GM12891 (cell line): ENCODE data around the gene ISG15.

Experiments
- DNase-seq: peaks from one replicate; pipeline ENCODE4 v3.0.0; 2011; ENCODE audit warnings: low spot score; ENCODE audit not compliant: insufficient read length
- FAIRE-seq: peaks from 2 replicates; lab custom pipeline; 2011; peaks lifted over from hg19 to GRCh38; lab: Jason Lieb, UNC
- PAX5 ChIP-seq: IDR thresholded peaks from 2 replicates; pipeline ENCODE4 v1.6.1; 2011; ENCODE audit warnings: low read length, moderate library complexity, mild to moderate bottlenecking; ENCODE audit not compliant: insufficient read depth, severe bottlenecking
- POLR2A ChIP-seq: IDR thresholded peaks from 2 replicates; pipeline ENCODE4 v1.6.1; 2011; ENCODE audit warnings: low read depth, low read length, control low read depth
- POLR2AphosphoS5 ChIP-seq: IDR thresholded peaks from 2 replicates; pipeline ENCODE4 v1.6.1; 2011; ENCODE audit warnings: low read depth, low read length, control low read depth
- POU2F2 ChIP-seq: IDR thresholded peaks from 2 replicates; pipeline ENCODE4 v1.6.1; 2011; ENCODE audit warnings: low read depth, mild to moderate bottlenecking, control low read depth, low read length, moderate library complexity
- SPI1 ChIP-seq: IDR thresholded peaks from 2 replicates; pipeline ENCODE4 v1.6.1; 2011; ENCODE audit warnings: low read depth, low read length, control low read depth
- TAF1 ChIP-seq: IDR thresholded peaks from 2 replicates; pipeline ENCODE4 v1.6.1; 2011; ENCODE audit warnings: low read depth, low read length, control low read depth

The ISG15 gene

DNA sequence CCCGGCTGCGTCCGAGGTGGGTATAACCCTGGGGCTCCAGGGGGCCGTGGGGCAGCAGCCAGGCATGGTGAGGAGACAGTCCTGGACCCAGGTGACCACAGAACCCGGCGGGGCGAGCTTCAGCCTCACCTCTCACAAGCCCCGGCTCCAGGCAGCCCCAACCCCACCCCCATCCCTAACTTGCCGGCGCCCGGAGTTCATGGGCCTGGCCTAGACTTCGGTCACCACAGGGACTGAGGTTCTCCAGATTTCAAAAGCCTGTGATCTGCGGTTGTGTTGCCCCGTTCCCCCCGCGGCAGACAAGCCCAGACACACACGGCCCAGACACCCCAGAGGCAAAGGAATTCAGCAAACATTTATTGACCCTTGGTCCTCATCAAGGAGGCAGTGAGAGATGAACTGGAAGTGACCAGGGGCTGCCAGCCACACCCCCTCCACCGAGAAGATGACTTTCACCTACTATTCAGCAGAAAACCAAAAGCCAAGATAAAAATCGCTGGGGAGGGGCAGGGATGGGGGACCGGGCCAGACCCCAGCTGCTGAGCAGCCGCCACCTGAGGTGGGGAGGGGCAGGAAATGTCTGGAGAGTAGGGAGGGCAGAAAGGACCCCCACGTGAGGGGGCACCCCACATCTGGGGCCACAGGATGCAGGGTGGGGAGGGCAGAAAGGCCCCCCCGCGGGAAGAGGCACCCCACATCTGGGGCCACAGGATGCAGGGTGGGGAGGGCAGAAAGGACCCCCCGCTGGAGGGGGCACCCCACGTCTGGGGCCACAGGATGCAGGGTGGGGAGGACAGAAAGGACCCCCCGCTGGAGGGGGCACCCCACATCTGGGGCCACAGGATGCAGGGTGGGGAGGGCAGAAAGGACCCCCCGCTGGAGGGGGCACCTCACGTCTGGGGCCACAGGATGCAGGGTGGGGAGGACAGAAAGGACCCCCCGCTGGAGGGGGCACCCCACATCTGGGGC, 17.3 kb upstream of the ISG15 start:
- TF ChIP-seq PAX5 (no peak), TAF1 (no peak), POLR2A (no peak), POU2F2 (no peak), POLR2AphosphoS5 (no peak), SPI1 (no peak)
- FAIRE-seq (no peak), DNase-seq (no peak)

DNA sequence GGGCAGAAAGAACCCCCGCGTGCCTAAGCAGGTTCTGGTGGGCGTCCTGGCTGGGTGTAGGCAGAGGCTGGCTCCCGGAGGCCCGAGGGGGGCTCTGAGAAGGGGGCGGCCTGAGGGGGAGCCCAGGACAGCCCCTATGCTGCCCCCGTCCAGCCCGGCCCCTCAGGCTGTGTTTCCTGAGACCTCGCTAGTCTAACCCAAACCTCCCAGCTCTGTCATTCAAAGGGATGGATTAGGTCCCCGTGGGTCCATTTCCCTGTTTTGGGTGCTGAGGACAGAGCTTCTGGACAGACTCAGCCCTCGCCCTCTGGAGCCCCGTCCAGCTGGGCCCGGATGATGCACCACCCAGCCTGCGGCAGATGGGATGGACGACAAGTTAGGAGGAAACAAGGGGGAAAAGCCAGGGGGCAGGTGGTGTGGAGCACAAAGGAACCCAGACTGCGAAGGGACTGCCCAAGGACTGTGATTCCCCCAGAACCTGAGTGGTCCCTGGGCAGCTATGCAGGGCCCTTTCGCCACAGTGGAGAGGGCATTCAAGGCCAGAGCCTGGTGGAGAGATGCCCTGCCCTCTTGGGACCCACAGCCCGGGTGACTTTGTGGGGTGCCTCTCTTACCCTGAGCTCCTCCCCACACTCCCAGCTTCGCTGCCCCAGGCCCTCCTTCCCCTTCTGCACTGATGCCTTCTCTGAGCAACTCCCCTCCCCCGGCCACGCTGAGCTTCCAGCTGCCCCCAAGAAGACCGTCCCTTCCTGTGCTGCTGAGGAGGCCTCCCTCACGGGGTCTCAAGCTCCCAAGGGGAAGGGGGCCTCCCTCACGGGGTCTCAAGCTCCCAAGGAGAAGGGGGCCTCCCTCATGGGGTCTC, 16.2 kb upstream of the ISG15 start:
- DNase-seq (no peak), FAIRE-seq (no peak)
- TF ChIP-seq SPI1 (no peak), POLR2AphosphoS5 (no peak)

DNA sequence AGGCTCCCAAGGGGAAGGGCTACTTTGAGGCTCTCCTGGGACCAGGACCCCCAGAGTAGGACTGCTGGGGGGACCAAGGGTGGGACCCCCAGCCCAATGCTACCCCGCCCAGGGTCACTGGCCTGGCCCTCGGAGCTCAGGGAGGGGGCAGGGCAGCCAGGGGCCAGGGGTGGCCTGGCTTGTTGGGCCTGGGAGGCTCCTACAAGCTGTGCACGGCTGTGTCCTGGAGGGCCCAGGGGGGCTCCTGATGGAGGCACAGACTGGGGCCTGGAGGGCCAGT, 15.6 kb upstream of the ISG15 start:
- DNase-seq = no peak
- no peak for FAIRE-seq
- TF ChIP-seq POU2F2 (no peak), POLR2AphosphoS5 (no peak), POLR2A (no peak), TAF1 (no peak), PAX5 (no peak), SPI1 (no peak)

DNA sequence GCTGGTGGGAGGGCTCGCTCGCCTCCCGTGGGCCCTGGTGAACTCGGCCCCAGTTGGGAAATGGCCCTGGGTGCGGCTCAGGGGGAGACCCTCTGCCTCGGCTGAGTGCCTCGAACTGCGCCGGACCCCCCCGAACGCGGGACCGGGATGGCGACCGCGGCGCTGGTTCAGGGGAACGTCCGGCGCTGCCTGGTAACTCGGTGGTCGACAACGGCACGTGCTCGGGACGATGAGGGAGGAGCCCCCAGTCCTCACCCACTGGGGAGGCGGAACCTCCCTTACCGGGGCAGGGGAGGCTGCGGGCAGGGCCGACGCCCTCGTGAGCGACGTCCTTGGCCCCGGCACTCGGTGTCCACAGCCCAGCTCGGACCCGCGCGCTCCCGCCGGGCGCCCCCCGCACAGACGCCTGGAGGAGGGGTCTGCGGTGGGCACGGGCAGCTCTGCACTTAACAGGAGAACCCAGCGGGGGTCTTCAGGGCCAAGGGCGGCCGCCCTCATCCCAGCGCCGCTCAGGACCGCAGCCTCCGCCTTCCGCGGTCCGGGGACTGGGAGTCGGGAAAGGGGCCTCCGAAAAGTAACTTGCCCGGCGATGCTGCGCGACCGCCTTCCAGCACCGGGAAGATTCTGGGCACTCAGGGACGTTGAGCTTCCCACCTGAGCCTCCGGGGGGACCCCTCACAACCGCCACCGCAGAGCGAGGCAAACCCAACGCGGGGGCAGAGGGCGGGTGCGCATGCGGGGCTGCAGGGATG, 15.1 kb upstream of the ISG15 start:
- no peak for FAIRE-seq
- DNase-seq = no peak
- TF ChIP-seq SPI1 (no peak), PAX5 (no peak), TAF1 (no peak), POLR2AphosphoS5 (no peak), POU2F2 (no peak), POLR2A (no peak)

DNA sequence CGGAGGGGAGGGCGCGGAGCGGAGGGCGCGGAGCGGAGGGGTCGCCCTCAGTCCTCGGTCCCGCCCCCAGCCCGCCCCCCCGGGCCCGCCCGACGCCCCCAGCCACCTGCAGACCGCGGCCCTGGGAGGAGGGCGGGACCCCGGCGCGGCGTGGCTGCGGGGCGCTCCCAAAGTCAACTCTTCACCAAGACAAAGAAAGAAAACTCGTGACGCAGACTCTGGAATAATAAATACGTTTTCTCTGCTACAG, 14.6 kb upstream of the ISG15 start:
- DNase-seq = no peak
- TF ChIP-seq POU2F2 (no peak), POLR2AphosphoS5 (no peak), TAF1 (no peak), POLR2A (no peak)
- FAIRE-seq = no peak

DNA sequence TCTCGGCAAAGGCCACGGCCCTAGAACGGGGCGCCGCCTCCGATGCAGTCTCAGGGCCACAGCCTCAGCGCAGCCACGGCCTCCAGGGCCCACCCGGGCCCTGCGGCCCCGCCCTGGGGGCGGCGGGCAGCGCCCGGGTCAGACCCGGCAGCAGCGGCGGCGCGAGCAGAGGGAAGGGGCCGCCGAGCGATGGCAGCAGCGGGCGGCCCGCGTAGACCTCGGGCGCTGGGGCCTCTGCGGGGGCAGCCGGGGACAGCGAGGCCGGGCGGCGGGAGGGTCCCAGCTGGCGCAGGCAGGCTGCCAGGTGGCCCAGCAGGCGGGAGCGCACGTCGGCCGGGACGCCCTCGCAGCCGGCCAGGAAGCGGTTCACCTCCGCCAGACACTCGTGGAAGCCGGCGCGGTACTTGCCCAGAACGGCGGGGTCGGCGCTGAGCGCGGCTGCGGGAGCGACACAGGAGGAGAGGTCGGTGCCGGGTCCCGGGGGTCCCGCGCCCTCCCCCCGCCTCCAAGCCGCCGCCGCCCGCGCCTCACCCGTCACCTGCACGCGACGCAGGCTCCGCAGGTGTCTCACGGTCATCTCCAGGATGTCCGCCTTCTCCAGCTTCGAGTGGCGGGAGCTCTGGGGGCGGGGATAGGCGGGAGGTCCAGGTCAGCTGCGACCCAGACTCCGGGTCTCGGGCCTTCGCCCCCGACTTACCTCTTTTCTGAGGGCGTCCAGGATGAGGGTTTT, 14.1 kb upstream of the ISG15 start:
- TF ChIP-seq TAF1 (no peak), POLR2A (no peak), SPI1 (no peak), POU2F2 (no peak), PAX5 (no peak), POLR2AphosphoS5 (no peak)
- DNase-seq (no peak), FAIRE-seq (no peak)

DNA sequence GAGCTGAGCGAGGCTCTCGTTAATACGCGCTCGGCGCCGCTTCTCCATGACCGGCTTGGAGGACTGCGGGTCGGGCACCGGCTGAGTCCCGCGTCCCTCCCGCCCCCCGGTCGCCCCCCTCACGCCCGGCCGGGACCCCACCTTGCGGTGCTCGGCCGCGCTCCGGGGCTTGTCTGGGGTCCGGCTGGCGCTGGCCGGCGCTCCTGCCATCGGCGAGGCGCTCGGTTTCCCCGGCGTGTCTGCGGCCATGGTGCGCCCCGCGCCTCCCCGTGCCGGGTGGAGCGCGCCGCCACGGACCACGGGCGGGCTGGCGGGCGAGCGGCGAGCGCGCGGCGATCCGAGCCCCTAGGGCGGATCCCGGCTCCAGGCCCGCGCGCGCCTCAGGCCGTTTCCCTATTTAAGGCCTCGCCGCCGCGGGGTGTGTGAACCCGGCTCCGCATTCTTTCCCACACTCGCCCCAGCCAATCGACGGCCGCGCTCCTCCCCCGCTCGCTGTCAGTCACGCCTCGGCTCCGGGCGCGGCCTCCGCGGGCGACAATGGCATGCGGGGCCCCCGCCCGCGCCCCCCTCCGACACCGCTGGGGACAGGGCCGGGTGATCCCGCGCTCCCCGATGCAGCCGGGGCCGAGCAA, 13.5 kb upstream of the ISG15 start, which contains the start of gene HES4:
Gene HES4, minus strand, starts transcription at position 373 of the 632 bp plus-strand sequence. Its CDS starts 124 bp downstream, at position 249.
- DNase-seq (no peak), FAIRE-seq (peak; percentile 54)
- TF ChIP-seq PAX5 = no peak
- TF ChIP-seq POLR2A = no peak
- no peak for TF ChIP-seq POU2F2
- no peak for TF ChIP-seq POLR2AphosphoS5
- TF ChIP-seq TAF1 = no peak

DNA sequence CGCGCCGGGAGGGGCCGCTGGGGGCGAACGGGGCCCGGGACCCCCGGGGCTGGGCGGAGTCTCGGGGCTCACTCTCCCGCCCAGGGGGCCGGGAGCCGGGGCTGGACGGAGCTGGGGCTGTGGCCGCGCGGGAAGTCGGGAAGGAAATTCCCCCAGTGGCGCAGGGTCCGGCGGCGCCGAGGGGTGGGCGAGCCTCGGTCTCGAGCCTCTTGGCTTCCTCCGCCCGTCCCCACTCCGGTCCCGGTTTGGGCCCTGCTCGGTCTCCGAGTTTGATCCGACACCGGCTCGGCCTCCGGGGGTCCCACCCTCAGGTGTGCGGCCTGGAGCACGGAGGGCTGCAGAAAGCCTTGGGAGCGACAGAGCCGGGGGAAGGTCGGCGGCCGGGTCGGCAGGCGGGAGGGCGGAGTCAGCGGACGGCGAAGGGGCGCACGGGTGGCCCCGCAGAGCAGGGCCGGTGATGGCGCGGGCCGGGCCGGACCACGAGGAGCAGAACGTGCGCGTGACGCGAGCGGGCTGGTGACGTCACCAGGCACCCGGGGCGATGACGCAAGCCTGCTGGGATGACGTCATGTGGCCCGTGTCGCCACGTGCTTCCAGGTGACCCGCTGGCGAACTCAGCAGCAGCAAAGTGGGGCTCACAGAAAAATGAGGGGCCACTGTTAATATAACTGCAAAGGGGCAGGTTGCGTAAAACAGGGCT, 12.8 kb upstream of the ISG15 start:
- DNase-seq = peak; percentile 75
- no peak for TF ChIP-seq PAX5
- TF ChIP-seq POLR2AphosphoS5 = no peak
- FAIRE-seq = peak; percentile 98
